ENCODE measurements around the gene PSMD7. TPM values are rescaled to one million over a fixed set of nuclear protein-coding genes. Genes with fewer than 3 reads are reported as not detected.
A peak's percentile ranks its signal among the peaks of the same experiment; 100 is the strongest.

The PSMD7 gene
- total and polyA plus RNA-seq, 10 of the 15 experiments (the other 5 are each of a cell fraction or from before 2014, with no cell fraction given), result 64.3 to 199 (median 100) TPM

- FAIRE-seq, result no peak
- no peak for DNase-seq (ENCODE audit: low read depth, low spot score)
- CTCF ChIA-PET, result no interaction called here
- peak; percentile 55 for ATAC-seq
- no TSS peak for BruUV-seq (replicated peaks)
- Histone ChIP-seq H3K36me3 (ENCODE audit: control insufficient read depth in 2 of 2, insufficient read depth in 2 of 2, low read length in 1 of 2) (no peaks in the 10 kb centered on the region), H3K9ac (ENCODE audit: control insufficient read depth, insufficient read depth, low read length) (no peak overlapping the region), H3K27me3 (replicated peaks in 1 of 2; ENCODE audit: control insufficient read depth in 2 of 2, insufficient read depth in 2 of 2, low read length in 1 of 2) (no peaks in the 10 kb centered on the region), H3K4me3 (no peak overlapping the region), H2AFZ (ENCODE audit: control insufficient read depth, low read depth, low read length) (no peak overlapping the region), H3K4me2 (ENCODE audit: control insufficient read depth, insufficient read depth) (no peak overlapping the region), H3K27ac (ENCODE audit: control insufficient read depth, insufficient read depth) (no peak overlapping the region), H3K79me2 (ENCODE audit: control insufficient read depth, insufficient read depth, low read length) (no peaks in the 10 kb centered on the region), H3K9me3 (replicated peaks; ENCODE audit: control insufficient read depth, insufficient read depth, low read length) (no peaks in the 10 kb centered on the region), H4K20me1 (ENCODE audit: control insufficient read depth, insufficient read depth) (no peaks in the 10 kb centered on the region), H3K4me1 (ENCODE audit: control insufficient read depth, insufficient read depth, low read length) (no peaks in the 10 kb centered on the region)
- SMC1A ChIA-PET (ENCODE audit: uncharacterized antibody, unreplicated experiment), result no interaction called here
- intact Hi-C loops (cut with micrococcal nuclease; ENCODE audit: unreplicated experiment), result no loop called here
- RAD21 ChIA-PET (ENCODE audit: unreplicated experiment), result interaction anchor here (1.2 kb wide), 1 partner anchor 257 kb away, joined by 3 read pairs; no protein-coding TSS in a partner anchor
- POLR2A ChIA-PET, result no interaction called here
- TF ChIP-seq ZBED1 (IDR thresholded peaks at IDR 0.05; ENCODE audit: borderline replicate concordance) (no peak), RUNX3 (IDR thresholded peaks at IDR 0.05; ENCODE audit: low read length) (peak; percentile 26; the same call in 1 of the 2 replicates)
- 7% methylated on average over 7 of the region's 7 CpGs for WGBS (ENCODE audit: insufficient coverage, insufficient replicate concordance, low lambda C conversion rate, missing lambda C conversion rate)
- in situ Hi-C loops (cut with MboI), result no loop called here
Measured at GRCh38 chr16:74257061-74257460, 39.6 kb upstream of the PSMD7 start.

DNA sequence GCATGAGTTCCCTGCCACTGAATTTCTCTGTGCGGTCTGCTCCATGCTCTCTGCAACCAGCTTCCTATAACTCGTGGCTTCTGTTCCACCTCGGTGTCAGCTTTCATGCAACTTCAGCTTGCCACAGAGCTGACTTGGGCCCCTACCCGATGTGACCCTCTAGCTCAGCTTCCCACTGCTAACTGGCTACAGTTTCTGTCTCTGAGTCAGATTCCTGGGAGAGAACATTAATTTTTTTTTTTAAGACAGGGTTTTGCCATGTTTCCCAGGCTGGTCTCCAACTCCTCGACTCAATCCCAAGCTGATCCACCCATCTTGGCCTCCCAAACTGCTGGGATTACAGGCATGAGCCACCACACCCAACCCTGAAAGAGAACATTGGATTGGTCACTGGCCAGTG, 35.5 kb upstream of the PSMD7 start:
- ChIA-PET SMC1A (ENCODE audit: uncharacterized antibody, unreplicated experiment) (interaction anchor here (0.6 kb wide), 1 partner anchor 185 kb away, joined by 4 read pairs; no protein-coding TSS in a partner anchor), CTCF (no interaction called here), POLR2A (interaction anchor here (1.1 kb wide), 1 partner anchor 9 kb away, joined by 3 read pairs; no protein-coding TSS in a partner anchor), RAD21 (ENCODE audit: unreplicated experiment) (no interaction called here)
- ATAC-seq, result no peak
- H4K20me1 ChIP-seq (ENCODE audit: control insufficient read depth, insufficient read depth), result no peaks in the 10 kb centered on the region
- intact Hi-C loops (cut with micrococcal nuclease; ENCODE audit: unreplicated experiment) (no loop called here), in situ Hi-C loops (cut with MboI) (no loop called here)
- no peak overlapping the region for H2AFZ ChIP-seq (ENCODE audit: control insufficient read depth, low read depth, low read length)
- no TSS peak for BruUV-seq (replicated peaks)
- no peak overlapping the region for H3K4me3 ChIP-seq
- H3K4me2 ChIP-seq (ENCODE audit: control insufficient read depth, insufficient read depth), result no peak overlapping the region
- no peaks in the 10 kb centered on the region for H3K27me3 ChIP-seq (replicated peaks in 1 of 2; ENCODE audit: control insufficient read depth in 2 of 2, insufficient read depth in 2 of 2, low read length in 1 of 2)
- H3K36me3 ChIP-seq (ENCODE audit: control insufficient read depth in 2 of 2, insufficient read depth in 2 of 2, low read length in 1 of 2), result no peaks in the 10 kb centered on the region
- no peak for DNase-seq (ENCODE audit: low read depth, low spot score)
- H3K27ac ChIP-seq (ENCODE audit: control insufficient read depth, insufficient read depth), result no peak overlapping the region
- H3K9ac ChIP-seq (ENCODE audit: control insufficient read depth, insufficient read depth, low read length), result no peak overlapping the region
- no peaks in the 10 kb centered on the region for H3K9me3 ChIP-seq (replicated peaks; ENCODE audit: control insufficient read depth, insufficient read depth, low read length)
- H3K4me1 ChIP-seq (ENCODE audit: control insufficient read depth, insufficient read depth, low read length), result no peaks in the 10 kb centered on the region
- no peaks in the 10 kb centered on the region for H3K79me2 ChIP-seq (ENCODE audit: control insufficient read depth, insufficient read depth, low read length)
- 21% methylated on average over 5 of the region's 5 CpGs for WGBS (ENCODE audit: insufficient coverage, insufficient replicate concordance, low lambda C conversion rate, missing lambda C conversion rate)
- no peak for FAIRE-seq
- no peak for TF ChIP-seq E2F8 (IDR thresholded peaks at IDR 0.05; ENCODE audit: low read depth, partially characterized antibody)
- no peak for TF ChIP-seq DPF2 (IDR thresholded peaks at IDR 0.05)
- TF ChIP-seq ZBTB40 (IDR thresholded peaks at IDR 0.05; ENCODE audit: borderline replicate concordance), result no peak
- no peak for TF ChIP-seq SMAD5 (IDR thresholded peaks at IDR 0.05; ENCODE audit: low read depth)
- no peak for TF ChIP-seq CHD1 (IDR thresholded peaks at IDR 0.05; ENCODE audit: low read depth, low read length)
- no peak for TF ChIP-seq ZNF274 (IDR thresholded peaks at IDR 0.05; ENCODE audit: insufficient read depth, insufficient read length)
- no peak for TF ChIP-seq SREBF1 (IDR thresholded peaks at IDR 0.05; ENCODE audit: low read length)
- no peak for TF ChIP-seq SUZ12 (IDR thresholded peaks at IDR 0.05; ENCODE audit: unreplicated experiment)
- TF ChIP-seq RCOR1 (conservative IDR thresholded peaks at IDR 0.05; ENCODE audit: low read depth, low read length), result no peak
